GM03348 (cell line): ENCODE results near the gene PRSS23.
A peak's percentile ranks its signal among the peaks of the same experiment; 100 is the strongest.
"Not testable (repeated sequence)": the region's sequence is repeated elsewhere in the genome, so short reads cannot be mapped to it uniquely, and the experiment has no call there.

Source experiments
- DNase-seq: peaks from one replicate; pipeline ENCODE4 v3.0.0; 2012; ENCODE audit warnings: low spot score

Gene PRSS23

GRCh38 chr11:86800076-86800959 lies at the start of gene PRSS23:
Gene PRSS23, plus strand, starts transcription at chr11:86800542. Its CDS starts 7,102 bp downstream, at chr11:86807644.
- DNase-seq = peak; percentile 96

GRCh38 chr11:86753459-86753858 lies 46.9 kb upstream of the PRSS23 start:
- no peak for DNase-seq

- DNase-seq = no peak
Observed at GRCh38 chr11:86755146-86755545, 45.2 kb upstream of the PRSS23 start.

- no peak for DNase-seq
Observed at GRCh38 chr11:86758171-86758570, 42.2 kb upstream of the PRSS23 start.

- DNase-seq = no peak
Observed at GRCh38 chr11:86760577-86760976, 39.8 kb upstream of the PRSS23 start.

- peak; percentile 73 for DNase-seq
Observed at GRCh38 chr11:86761978-86762377, 38.4 kb upstream of the PRSS23 start.

GRCh38 chr11:86765203-86765602 lies 35.1 kb upstream of the PRSS23 start:
- DNase-seq = no peak

GRCh38 chr11:86765878-86766277 lies 34.5 kb upstream of the PRSS23 start:
- DNase-seq = no peak

- no peak for DNase-seq
Observed at GRCh38 chr11:86769219-86769618, 31.1 kb upstream of the PRSS23 start.

- not testable (repeated sequence) for DNase-seq
Observed at GRCh38 chr11:86770473-86771027, 29.8 kb upstream of the PRSS23 start.

- no peak for DNase-seq
Observed at GRCh38 chr11:86772999-86773398, 27.3 kb upstream of the PRSS23 start.

GRCh38 chr11:86773513-86774252 lies 26.7 kb upstream of the PRSS23 start:
- DNase-seq = no peak

GRCh38 chr11:86774417-86774816 lies 25.9 kb upstream of the PRSS23 start:
- no peak for DNase-seq

- no peak for DNase-seq
Observed at GRCh38 chr11:86775361-86775760, 25.0 kb upstream of the PRSS23 start.

- DNase-seq = no peak
Observed at GRCh38 chr11:86781546-86781945, 18.8 kb upstream of the PRSS23 start.

GRCh38 chr11:86782742-86783141 lies 17.6 kb upstream of the PRSS23 start:
- no peak for DNase-seq

- DNase-seq = no peak
Observed at GRCh38 chr11:86783661-86784060, 16.7 kb upstream of the PRSS23 start.

GRCh38 chr11:86784241-86784681 lies 16.1 kb upstream of the PRSS23 start:
- peak; percentile 47 for DNase-seq

GRCh38 chr11:86785576-86785975 lies 14.8 kb upstream of the PRSS23 start:
- DNase-seq = peak; percentile 40

- no peak for DNase-seq
Observed at GRCh38 chr11:86787018-86787536, 13.3 kb upstream of the PRSS23 start.

GRCh38 chr11:86787656-86788055 lies 12.7 kb upstream of the PRSS23 start:
- no peak for DNase-seq

- DNase-seq = no peak
Observed at GRCh38 chr11:86790195-86790725, 10.1 kb upstream of the PRSS23 start.
